ENCODE data around the gene GRIK5. TPM values are rescaled to one million over a fixed set of nuclear protein-coding genes. Genes with fewer than 3 reads are reported as not detected.

The GRIK5 gene
- total RNA-seq, 1 experiment from 2014 or later: 0.96 TPM

DNA sequence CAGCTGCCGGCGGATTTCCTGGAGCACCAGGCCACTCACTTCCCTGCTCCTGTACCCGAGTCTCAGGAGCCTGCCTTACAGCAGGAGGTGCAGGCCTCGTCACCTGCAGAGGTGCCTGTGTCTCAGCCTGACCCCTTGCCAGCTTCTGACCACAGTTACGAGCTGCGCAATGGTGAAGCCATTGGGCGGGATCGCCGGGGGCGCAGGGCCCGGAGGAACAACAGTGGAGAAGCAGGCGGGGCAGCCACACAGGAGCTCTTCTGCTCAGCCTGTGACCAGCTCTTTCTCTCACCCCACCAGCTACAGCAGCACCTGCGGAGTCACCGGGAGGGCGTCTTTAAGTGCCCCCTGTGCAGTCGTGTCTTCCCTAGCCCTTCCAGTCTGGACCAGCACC is 9.3 kb upstream of the GRIK5 start:
- H3K4me3 ChIP-seq: no peak overlapping the region
- H3F3A ChIP-seq (ENCODE audit: insufficient read depth, low read depth): peaks cover 23% of the 10 kb centered on the region
- TF ChIP-seq, protein P1, sequence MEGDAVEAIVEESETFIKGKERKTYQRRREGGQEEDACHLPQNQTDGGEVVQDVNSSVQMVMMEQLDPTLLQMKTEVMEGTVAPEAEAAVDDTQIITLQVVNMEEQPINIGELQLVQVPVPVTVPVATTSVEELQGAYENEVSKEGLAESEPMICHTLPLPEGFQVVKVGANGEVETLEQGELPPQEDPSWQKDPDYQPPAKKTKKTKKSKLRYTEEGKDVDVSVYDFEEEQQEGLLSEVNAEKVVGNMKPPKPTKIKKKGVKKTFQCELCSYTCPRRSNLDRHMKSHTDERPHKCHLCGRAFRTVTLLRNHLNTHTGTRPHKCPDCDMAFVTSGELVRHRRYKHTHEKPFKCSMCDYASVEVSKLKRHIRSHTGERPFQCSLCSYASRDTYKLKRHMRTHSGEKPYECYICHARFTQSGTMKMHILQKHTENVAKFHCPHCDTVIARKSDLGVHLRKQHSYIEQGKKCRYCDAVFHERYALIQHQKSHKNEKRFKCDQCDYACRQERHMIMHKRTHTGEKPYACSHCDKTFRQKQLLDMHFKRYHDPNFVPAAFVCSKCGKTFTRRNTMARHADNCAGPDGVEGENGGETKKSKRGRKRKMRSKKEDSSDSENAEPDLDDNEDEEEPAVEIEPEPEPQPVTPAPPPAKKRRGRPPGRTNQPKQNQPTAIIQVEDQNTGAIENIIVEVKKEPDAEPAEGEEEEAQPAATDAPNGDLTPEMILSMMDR (conservative IDR thresholded peaks at IDR 0.05): no peak
- TF ChIP-seq EZH2 (IDR thresholded peaks at IDR 0.05; ENCODE audit: low read depth): no peak
- H3K4me2 ChIP-seq: no peak overlapping the region
- no TSS peak for BruUV-seq (replicated peaks)
- peaks cover 48% of the 10 kb centered on the region for H4K20me1 ChIP-seq (ENCODE audit: insufficient read depth)
- intact Hi-C loops (cut with micrococcal nuclease; ENCODE audit: unreplicated experiment): loop anchor here (5.0 kb wide), 3 partner anchors 47 to 192 kb away; partner anchors contain the start of gene RABAC1
- ChIA-PET CTCF (interaction anchor here (0.6 kb wide), 1 partner anchor 180 kb away, joined by 11 read pairs; no protein-coding TSS in a partner anchor), POLR2A (ENCODE audit: unreplicated experiment) (interaction anchor here (0.6 kb wide), 1 partner anchor 164 kb away, joined by 5 read pairs; no protein-coding TSS in a partner anchor)
- no peaks in the 10 kb centered on the region for H3K9me3 ChIP-seq (ENCODE audit: insufficient read depth, low read depth)
- peaks cover 63% of the 10 kb centered on the region for H3K79me2 ChIP-seq (ENCODE audit: low read depth)
- no peak overlapping the region for H2AFZ ChIP-seq
- no peak overlapping the region for H3K27ac ChIP-seq
- H3K27me3 ChIP-seq (ENCODE audit: insufficient read depth, low read depth): no peaks in the 10 kb centered on the region
- H3K36me3 ChIP-seq (ENCODE audit: low read depth): peaks cover 6% of the 10 kb centered on the region; the same call in 1 of the 2 replicates
- DNase-seq: peak in 1 of 2 experiments; percentile 64
- H3K9me2 ChIP-seq (ENCODE audit: insufficient read depth): no peaks in the 10 kb centered on the region
- H3K4me1 ChIP-seq (replicated peaks; ENCODE audit: insufficient read depth): peaks cover 21% of the 10 kb centered on the region

DNA sequence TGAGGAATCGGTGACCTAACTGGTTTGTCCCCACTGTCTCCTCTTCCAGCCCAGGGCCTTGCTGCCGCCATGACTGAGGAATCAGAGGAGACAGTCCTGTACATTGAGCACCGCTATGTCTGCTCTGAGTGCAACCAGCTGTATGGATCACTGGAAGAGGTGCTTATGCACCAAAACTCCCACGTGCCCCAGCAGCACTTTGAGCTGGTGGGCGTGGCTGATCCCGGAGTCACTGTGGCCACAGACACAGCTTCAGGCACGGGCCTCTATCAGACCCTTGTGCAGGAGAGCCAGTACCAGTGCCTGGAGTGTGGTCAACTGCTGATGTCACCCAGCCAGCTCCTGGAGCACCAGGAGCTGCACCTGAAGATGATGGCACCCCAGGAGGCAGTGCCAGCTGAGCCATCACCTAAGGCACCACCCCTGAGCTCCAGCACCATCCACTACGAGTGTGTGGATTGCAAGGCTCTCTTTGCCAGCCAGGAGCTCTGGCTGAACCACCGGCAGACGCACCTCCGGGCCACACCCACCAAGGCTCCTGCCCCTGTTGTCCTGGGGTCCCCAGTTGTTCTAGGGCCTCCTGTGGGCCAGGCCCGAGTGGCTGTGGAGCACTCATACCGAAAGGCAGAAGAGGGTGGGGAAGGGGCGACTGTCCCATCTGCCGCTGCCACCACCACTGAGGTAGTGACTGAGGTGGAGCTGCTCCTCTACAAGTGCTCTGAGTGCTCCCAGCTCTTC is 8.7 kb upstream of the GRIK5 start:
- Histone ChIP-seq H3K79me2 (ENCODE audit: low read depth) (peaks cover 63% of the 10 kb centered on the region), H3K4me3 (no peak overlapping the region), H2AFZ (no peak overlapping the region), H3K27me3 (ENCODE audit: insufficient read depth, low read depth) (no peaks in the 10 kb centered on the region), H3K4me2 (peak overlapping the region; percentile 97; the same call in 1 of the 2 replicates), H3K27ac (no peak overlapping the region), H3K9me2 (ENCODE audit: insufficient read depth) (no peaks in the 10 kb centered on the region), H3K4me1 (replicated peaks; ENCODE audit: insufficient read depth) (peaks cover 21% of the 10 kb centered on the region), H4K20me1 (ENCODE audit: insufficient read depth) (peaks cover 48% of the 10 kb centered on the region), H3F3A (ENCODE audit: insufficient read depth, low read depth) (peaks cover 17% of the 10 kb centered on the region), H3K36me3 (ENCODE audit: low read depth) (peaks cover 6% of the 10 kb centered on the region; the same call in 1 of the 2 replicates), H3K9me3 (ENCODE audit: insufficient read depth, low read depth) (no peaks in the 10 kb centered on the region)
- CTCF ChIA-PET: interaction anchor here (0.6 kb wide), 2 partner anchors 36 to 179 kb away, joined by 5 to 11 read pairs; no protein-coding TSS in a partner anchor
- POLR2A ChIA-PET (ENCODE audit: unreplicated experiment): interaction anchor here (0.6 kb wide), 1 partner anchor 164 kb away, joined by 5 read pairs; no protein-coding TSS in a partner anchor
- TF ChIP-seq, protein P1 (conservative IDR thresholded peaks at IDR 0.05): no peak
- TF ChIP-seq EZH2 (IDR thresholded peaks at IDR 0.05; ENCODE audit: low read depth): no peak
- no peak for DNase-seq
- no TSS peak for BruUV-seq (replicated peaks)
- intact Hi-C loops (cut with micrococcal nuclease; ENCODE audit: unreplicated experiment): loop anchor here (5.0 kb wide), 3 partner anchors 46 to 191 kb away; partner anchors contain the start of gene RABAC1

DNA sequence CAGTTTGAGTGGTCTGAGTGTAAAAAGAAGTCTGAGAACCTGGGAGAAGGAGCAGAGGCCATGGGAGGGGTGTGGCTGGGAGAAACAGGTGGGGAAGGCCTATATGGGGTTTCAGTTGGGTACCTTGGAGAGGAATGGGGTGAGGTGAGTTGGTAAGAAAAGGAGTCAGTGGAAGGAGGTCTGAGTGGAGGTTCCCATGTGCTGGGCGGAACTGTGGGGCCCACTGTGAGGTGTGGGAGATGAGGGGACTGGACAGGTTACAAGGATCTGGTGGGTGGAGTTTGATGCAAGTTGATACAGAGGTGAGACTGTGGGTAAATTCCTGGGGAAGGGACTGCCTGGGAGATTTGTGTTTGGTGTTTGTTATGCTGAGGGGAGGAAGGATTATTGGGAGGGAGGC is 8.1 kb upstream of the GRIK5 start:
- Histone ChIP-seq H3K79me2 (ENCODE audit: low read depth) (peaks cover 63% of the 10 kb centered on the region), H3K9me3 (ENCODE audit: insufficient read depth, low read depth) (no peaks in the 10 kb centered on the region), H3K9me2 (ENCODE audit: insufficient read depth) (no peaks in the 10 kb centered on the region), H3K4me1 (replicated peaks; ENCODE audit: insufficient read depth) (peaks cover 21% of the 10 kb centered on the region), H3K4me2 (peak overlapping the region; percentile 97), H3K27ac (no peak overlapping the region), H3K36me3 (ENCODE audit: low read depth) (peaks cover 6% of the 10 kb centered on the region; the same call in 1 of the 2 replicates), H3K4me3 (peak overlapping the region; percentile 90), H3K27me3 (ENCODE audit: insufficient read depth, low read depth) (no peaks in the 10 kb centered on the region), H2AFZ (no peak overlapping the region), H3F3A (ENCODE audit: insufficient read depth, low read depth) (peaks cover 15% of the 10 kb centered on the region; the same call in 1 of the 2 replicates), H4K20me1 (ENCODE audit: insufficient read depth) (peaks cover 48% of the 10 kb centered on the region)
- no peak for DNase-seq
- TF ChIP-seq, protein P1 (conservative IDR thresholded peaks at IDR 0.05): no peak
- no peak for TF ChIP-seq EZH2 (IDR thresholded peaks at IDR 0.05; ENCODE audit: low read depth)
- no TSS peak for BruUV-seq (replicated peaks)
- POLR2A ChIA-PET (ENCODE audit: unreplicated experiment): no interaction called here
- CTCF ChIA-PET: no interaction called here
- intact Hi-C loops (cut with micrococcal nuclease; ENCODE audit: unreplicated experiment): loop anchor here (5.0 kb wide), 3 partner anchors 46 to 191 kb away; partner anchors contain the start of gene RABAC1

Measured in PC-9 (cell line).